ENCODE data around the gene SPRYD4.

The SPRYD4 gene

GRCh38 chr12:56517854-56518253, 49.5 kb downstream of the SPRYD4 start:
- Mint-ChIP-seq H3K36me3 (ENCODE audit: low read depth) (no peaks in the 10 kb centered on the region), H3K9me3 (no peaks in the 10 kb centered on the region), H3K4me3 (no peak overlapping the region), H3K27ac (no peak overlapping the region), H3K4me1 (peaks cover 20% of the 10 kb centered on the region), H3K27me3 (ENCODE audit: low read depth) (no peaks in the 10 kb centered on the region)
- TF ChIP-seq, protein P1, sequence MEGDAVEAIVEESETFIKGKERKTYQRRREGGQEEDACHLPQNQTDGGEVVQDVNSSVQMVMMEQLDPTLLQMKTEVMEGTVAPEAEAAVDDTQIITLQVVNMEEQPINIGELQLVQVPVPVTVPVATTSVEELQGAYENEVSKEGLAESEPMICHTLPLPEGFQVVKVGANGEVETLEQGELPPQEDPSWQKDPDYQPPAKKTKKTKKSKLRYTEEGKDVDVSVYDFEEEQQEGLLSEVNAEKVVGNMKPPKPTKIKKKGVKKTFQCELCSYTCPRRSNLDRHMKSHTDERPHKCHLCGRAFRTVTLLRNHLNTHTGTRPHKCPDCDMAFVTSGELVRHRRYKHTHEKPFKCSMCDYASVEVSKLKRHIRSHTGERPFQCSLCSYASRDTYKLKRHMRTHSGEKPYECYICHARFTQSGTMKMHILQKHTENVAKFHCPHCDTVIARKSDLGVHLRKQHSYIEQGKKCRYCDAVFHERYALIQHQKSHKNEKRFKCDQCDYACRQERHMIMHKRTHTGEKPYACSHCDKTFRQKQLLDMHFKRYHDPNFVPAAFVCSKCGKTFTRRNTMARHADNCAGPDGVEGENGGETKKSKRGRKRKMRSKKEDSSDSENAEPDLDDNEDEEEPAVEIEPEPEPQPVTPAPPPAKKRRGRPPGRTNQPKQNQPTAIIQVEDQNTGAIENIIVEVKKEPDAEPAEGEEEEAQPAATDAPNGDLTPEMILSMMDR (IDR thresholded peaks at IDR 0.05; ENCODE audit: unreplicated experiment in 3 of 3): no peak

DNA sequence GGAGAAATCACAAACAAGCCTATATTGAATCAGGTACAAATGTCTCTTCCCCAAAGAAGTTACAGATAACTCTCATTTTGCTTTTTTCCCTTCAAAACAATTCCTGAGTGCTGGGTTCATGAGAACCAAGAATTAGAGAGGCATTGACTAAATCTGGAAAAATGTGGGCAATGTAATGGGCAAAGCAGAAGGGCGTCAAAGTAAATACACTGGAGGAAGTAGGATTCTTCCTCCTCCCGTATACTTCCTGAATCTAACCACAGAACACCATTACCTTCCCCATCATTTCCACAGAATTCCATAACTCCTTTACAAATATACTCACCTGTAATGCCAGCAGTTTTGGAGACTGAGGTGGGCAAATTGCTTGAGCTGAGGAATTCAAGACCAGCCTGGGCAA, 50.2 kb downstream of the SPRYD4 start:
- H3K4me1 Mint-ChIP-seq: peaks cover 24% of the 10 kb centered on the region
- peak overlapping the region in 1 of 3 experiments; percentile 63 for H3K4me3 Mint-ChIP-seq
- no peaks in the 10 kb centered on the region for H3K36me3 Mint-ChIP-seq (ENCODE audit: low read depth)
- TF ChIP-seq, protein P1 (IDR thresholded peaks at IDR 0.05; ENCODE audit: unreplicated experiment in 3 of 3): no peak
- H3K27me3 Mint-ChIP-seq (ENCODE audit: low read depth): no peaks in the 10 kb centered on the region
- peak overlapping the region; percentile 45 to 76 (median 46) for H3K27ac Mint-ChIP-seq
- no peaks in the 10 kb centered on the region for H3K9me3 Mint-ChIP-seq

- Mint-ChIP-seq H3K4me1 (peaks cover 30% of the 10 kb centered on the region), H3K27me3 (ENCODE audit: low read depth) (no peaks in the 10 kb centered on the region), H3K9me3 (no peaks in the 10 kb centered on the region), H3K27ac (peak overlapping the region; percentile 91 to 97 (median 91)), H3K36me3 (ENCODE audit: low read depth) (no peaks in the 10 kb centered on the region), H3K4me3 (peak overlapping the region in 2 of 3 experiments; percentile 73)
- TF ChIP-seq, protein P1 (IDR thresholded peaks at IDR 0.05; ENCODE audit: unreplicated experiment in 3 of 3): no peak
Observed at GRCh38 chr12:56520048-56520447, 51.7 kb downstream of the SPRYD4 start.

DNA sequence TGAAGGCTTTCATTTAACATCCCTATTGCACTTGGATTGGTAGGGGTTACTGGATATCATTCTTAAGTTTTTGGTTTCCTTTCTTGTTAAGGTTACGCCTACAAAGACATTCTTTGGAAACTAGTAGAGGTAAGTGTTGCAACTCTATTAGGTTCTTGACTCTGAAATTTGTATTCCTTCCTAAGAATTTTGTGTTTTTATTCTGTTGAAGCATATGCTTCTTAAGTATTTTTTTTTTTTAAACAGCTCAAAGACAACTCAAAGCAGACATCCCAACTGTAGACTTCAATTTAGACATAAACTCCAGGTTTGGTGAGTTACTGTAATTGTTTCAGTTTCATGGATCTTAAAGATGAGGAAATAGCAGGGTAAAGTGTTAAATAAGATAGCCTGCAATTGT, 52.1 kb downstream of the SPRYD4 start:
- Mint-ChIP-seq H3K4me3 (peak overlapping the region; percentile 63 to 73 (median 73)), H3K4me1 (peaks cover 30% of the 10 kb centered on the region), H3K27ac (peak overlapping the region; percentile 91 to 97 (median 91)), H3K9me3 (no peaks in the 10 kb centered on the region), H3K27me3 (ENCODE audit: low read depth) (no peaks in the 10 kb centered on the region), H3K36me3 (ENCODE audit: low read depth) (no peaks in the 10 kb centered on the region)
- TF ChIP-seq, protein P1 (IDR thresholded peaks at IDR 0.05; ENCODE audit: unreplicated experiment in 3 of 3): no peak

GRCh38 chr12:56521209-56521589, 52.8 kb downstream of the SPRYD4 start:
- Mint-ChIP-seq H3K27ac (peak overlapping the region; percentile 91 to 97 (median 94)), H3K4me3 (peak overlapping the region; percentile 86 to 91 (median 88)), H3K4me1 (peaks cover 30% of the 10 kb centered on the region), H3K27me3 (ENCODE audit: low read depth) (no peaks in the 10 kb centered on the region), H3K9me3 (no peaks in the 10 kb centered on the region), H3K36me3 (ENCODE audit: low read depth) (no peaks in the 10 kb centered on the region)
- TF ChIP-seq, protein P1 (IDR thresholded peaks at IDR 0.05; ENCODE audit: unreplicated experiment in 3 of 3): no peak

DNA sequence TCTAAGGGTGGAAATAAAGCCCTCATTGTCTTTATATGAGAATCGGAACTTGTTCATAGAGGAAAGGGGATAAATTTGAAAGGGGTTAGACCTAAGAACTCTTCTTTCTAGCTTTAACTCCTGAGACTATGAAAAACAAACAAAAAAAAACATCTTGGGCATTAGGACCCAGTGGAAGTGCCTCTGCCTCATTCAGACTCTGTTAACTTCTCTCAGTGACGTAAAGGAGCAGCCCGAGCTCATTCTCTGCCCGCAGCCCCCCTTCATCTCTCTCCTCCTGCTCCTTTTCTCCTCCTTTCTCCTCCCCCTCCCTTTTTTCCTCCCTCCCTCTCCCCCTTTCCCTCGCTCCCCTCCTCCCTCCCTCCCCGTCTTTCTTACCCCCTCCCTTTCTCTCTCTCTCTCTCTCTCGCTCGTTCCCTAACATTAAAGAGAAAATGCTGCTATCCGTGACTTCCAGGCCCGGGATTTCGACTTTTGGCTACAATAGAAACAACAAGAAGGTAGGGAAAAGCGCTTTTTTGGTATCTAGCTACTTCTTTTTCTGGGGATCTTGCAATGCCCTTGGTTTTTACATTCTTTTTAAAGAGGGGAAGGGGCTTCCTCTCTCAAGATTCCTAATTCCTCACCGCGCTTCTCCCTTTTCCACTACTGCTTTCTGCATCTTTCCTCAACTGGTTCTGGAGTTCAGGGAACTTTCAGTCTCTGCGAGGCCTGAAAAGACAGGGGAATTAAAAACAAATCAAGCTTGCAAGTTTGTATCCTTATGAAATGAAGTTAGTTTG, 53.4 kb downstream of the SPRYD4 start, which contains the start of gene RBMS2:
RBMS2 (plus strand) TSS at position 231 of the 782 bp plus-strand sequence; CDS start at position 435, 204 bp downstream.
- Mint-ChIP-seq H3K4me1 (peaks cover 36% of the 10 kb centered on the region), H3K27ac (peak within 1 kb of the TSS; percentile 91 to 97 (median 94)), H3K9me3 (no peaks in the 10 kb centered on the region), H3K36me3 (ENCODE audit: low read depth) (no peaks in the 10 kb centered on the region), H3K4me3 (peak within 1 kb of the TSS; percentile 86 to 91 (median 88)), H3K27me3 (ENCODE audit: low read depth) (no peaks in the 10 kb centered on the region)
- TF ChIP-seq, protein P1 (IDR thresholded peaks at IDR 0.05; ENCODE audit: unreplicated experiment in 3 of 3): no peak

Data from nephron (organoid).